Trophoblast cell (in vitro differentiated cells and primary cell): ENCODE data around the gene TM9SF1.
A peak's percentile ranks its signal among the peaks of the same experiment; 100 is the strongest.

Experiments used
- DNase-seq, 2 donors: peaks; one replicate each; pipeline ENCODE4 v3.0.0-alpha.2; 2016
- H2AFZ ChIP-seq: 2 replicates; pipeline ENCODE4 v1.6.1; 2013; ENCODE audit warnings: low read length, moderate library complexity, mild to moderate bottlenecking; ENCODE audit not compliant: insufficient read depth, poor library complexity
- H2AK5ac ChIP-seq: 2 replicates; pipeline ENCODE4 v1.6.1; 2013; ENCODE audit warnings: mild to moderate bottlenecking, low read length
- H2BK120ac ChIP-seq: 2 replicates; pipeline ENCODE4 v1.6.1; 2013; ENCODE audit warnings: low read length, mild to moderate bottlenecking, moderate library complexity; ENCODE audit not compliant: insufficient read depth, poor library complexity
- H2BK12ac ChIP-seq: 2 replicates; pipeline ENCODE4 v1.6.1; 2013; ENCODE audit warnings: mild to moderate bottlenecking, low read length, moderate library complexity
- H2BK5ac ChIP-seq: 2 replicates; pipeline ENCODE4 v1.6.1; 2013; ENCODE audit warnings: low read length, low read depth, moderate library complexity, mild to moderate bottlenecking; ENCODE audit not compliant: poor library complexity
- H3K14ac ChIP-seq: 2 replicates; pipeline ENCODE4 v1.6.1; 2013; ENCODE audit warnings: mild to moderate bottlenecking, low read length
- H3K18ac ChIP-seq: 2 replicates; pipeline ENCODE4 v1.6.1; 2013; ENCODE audit warnings: mild to moderate bottlenecking, low read length
- H3K23ac ChIP-seq: 2 replicates; pipeline ENCODE4 v1.6.1; 2013; ENCODE audit warnings: low read length
- H3K27ac ChIP-seq: 2 replicates; pipeline ENCODE4 v1.5.1; 2013; ENCODE audit warnings: low read depth, mild to moderate bottlenecking, inconsistent platforms, low read length, moderate library complexity
- H3K27me3 ChIP-seq: 2 replicates; pipeline ENCODE4 v1.6.1; 2013; ENCODE audit warnings: inconsistent platforms, mild to moderate bottlenecking, low read length, moderate library complexity; ENCODE audit not compliant: insufficient read depth
- H3K36me3 ChIP-seq, 2 experiments: 1 replicate in 1 of 2; 2 replicates in 1 of 2; pipeline ENCODE4 v1.6.1; 2013; ENCODE audit warnings: low read length in 2 of 2, mild to moderate bottlenecking in 2 of 2, moderate library complexity in 1 of 2; ENCODE audit not compliant: insufficient read depth in 2 of 2, control insufficient read depth in 1 of 2
- H3K4ac ChIP-seq: 2 replicates; pipeline ENCODE4 v1.6.1; 2013; ENCODE audit warnings: low read depth, mild to moderate bottlenecking, low read length, moderate library complexity
- H3K4me1 ChIP-seq, 2 experiments: 1 replicate in 1 of 2; 2 replicates in 1 of 2; pipeline ENCODE4 v1.6.1; 2013; ENCODE audit warnings: low read length in 2 of 2, mild to moderate bottlenecking in 2 of 2, moderate library complexity in 1 of 2; ENCODE audit not compliant: insufficient read depth in 2 of 2, control insufficient read depth in 1 of 2
- H3K4me2 ChIP-seq: 2 replicates; pipeline ENCODE4 v1.6.1; 2013; ENCODE audit warnings: inconsistent platforms, mild to moderate bottlenecking, low read length, moderate library complexity
- H3K4me3 ChIP-seq: 2 replicates; pipeline ENCODE4 v1.5.1; 2013; ENCODE audit warnings: mild to moderate bottlenecking, low read depth, low read length, inconsistent platforms
- H3K79me1 ChIP-seq: one replicate; pipeline ENCODE4 v1.6.1; 2013; ENCODE audit warnings: low read length
- H3K79me2 ChIP-seq: 2 replicates; pipeline ENCODE4 v1.6.1; 2013; ENCODE audit warnings: low read length, mild to moderate bottlenecking; ENCODE audit not compliant: control insufficient read depth, insufficient read depth, poor library complexity
- H3K9ac ChIP-seq: 2 replicates; pipeline ENCODE4 v1.6.1; 2013; ENCODE audit warnings: mild to moderate bottlenecking, low read length
- H3K9me3 ChIP-seq: 2 replicates; pipeline ENCODE4 v1.6.1; 2013; ENCODE audit warnings: low read depth, mild to moderate bottlenecking, control low read depth, inconsistent platforms, low read length; ENCODE audit not compliant: insufficient read depth
- H4K12ac ChIP-seq: 2 replicates; pipeline ENCODE4 v1.6.1; 2013; ENCODE audit warnings: low read depth, mild to moderate bottlenecking, low read length, moderate library complexity
- H4K8ac ChIP-seq: 2 replicates; pipeline ENCODE4 v1.6.1; 2013; ENCODE audit warnings: low read depth, mild to moderate bottlenecking, low read length, moderate library complexity
- H4K91ac ChIP-seq: one replicate; pipeline ENCODE4 v1.6.1; 2013; ENCODE audit warnings: low read depth, mild to moderate bottlenecking, low read length, moderate library complexity
- WGBS: extraction: QIAGEN DNeasy Blood & Tissue Kit; methylation state at CpG from one replicate; pipeline ENCODE4 v1.1.7; 2013; ENCODE audit warnings: missing lambda C conversion rate; ENCODE audit not compliant: insufficient read length, insufficient coverage; ENCODE audit errors: extremely low coverage; 5-methylcytosine and 5-hydroxymethylcytosine counted together

Gene TM9SF1

DNA sequence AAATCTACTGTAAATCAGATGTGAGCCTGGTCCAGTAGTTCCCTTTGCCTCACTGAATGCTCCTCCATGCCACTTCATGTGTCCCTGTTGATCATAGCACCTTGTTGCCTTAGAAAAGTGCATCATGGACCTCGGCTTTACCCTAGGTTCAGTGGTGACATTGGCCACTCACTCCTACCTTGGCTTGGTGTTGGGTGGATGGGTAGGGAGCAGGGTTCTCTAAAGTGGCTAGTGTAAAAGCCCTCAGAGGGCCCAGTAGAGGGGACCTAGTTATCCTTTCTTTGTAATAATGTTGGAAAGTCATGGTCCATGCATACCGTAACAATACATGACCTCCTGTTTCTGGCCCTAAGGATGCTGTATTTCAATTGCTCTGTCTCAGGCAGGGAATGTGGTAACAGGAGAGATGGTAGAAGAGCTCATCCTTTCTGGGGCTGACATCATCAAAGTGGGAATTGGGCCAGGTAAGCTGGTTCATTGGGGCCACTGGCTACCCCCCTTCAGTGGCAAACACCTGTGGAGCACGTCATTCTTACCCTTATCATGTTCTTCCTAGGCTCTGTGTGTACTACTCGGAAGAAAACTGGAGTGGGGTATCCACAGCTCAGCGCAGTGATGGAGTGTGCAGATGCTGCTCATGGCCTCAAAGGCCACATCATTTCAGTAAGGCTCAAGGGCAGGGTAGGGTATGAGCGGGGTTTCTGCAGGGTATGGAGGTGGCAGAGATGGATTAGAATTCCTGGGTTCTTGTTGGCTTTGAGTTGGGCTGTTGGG, 41.6 kb upstream of the TM9SF1 start:
- no peak for DNase-seq
- H2BK5ac ChIP-seq, result no peak overlapping the region
- no peak overlapping the region for H3K4me3 ChIP-seq
- H2AK5ac ChIP-seq, result no peak overlapping the region
- H3K9me3 ChIP-seq, result peaks cover 4% of the 10 kb centered on the region
- no peak overlapping the region for H3K9ac ChIP-seq
- H3K4ac ChIP-seq, result no peak overlapping the region
- H3K79me2 ChIP-seq, result peaks cover 8% of the 10 kb centered on the region
- H3K4me2 ChIP-seq, result no peak overlapping the region
- H3K79me1 ChIP-seq, result peaks cover 14% of the 10 kb centered on the region
- H3K36me3 ChIP-seq, result peaks cover 26 to 47% of the 10 kb centered on the region in 2 experiments
- H2BK12ac ChIP-seq, result no peak overlapping the region
- no peak overlapping the region for H2BK120ac ChIP-seq
- H3K14ac ChIP-seq, result no peak overlapping the region
- H4K8ac ChIP-seq, result no peak overlapping the region
- H3K4me1 ChIP-seq, result peaks cover 7 to 17% of the 10 kb centered on the region in 2 experiments
- no peak overlapping the region for H2AFZ ChIP-seq
- WGBS, result no CpG with 5 or more reads among the region's 6 CpGs
- no peak overlapping the region for H4K91ac ChIP-seq
- no peaks in the 10 kb centered on the region for H3K27me3 ChIP-seq
- H3K18ac ChIP-seq, result no peak overlapping the region
- no peak overlapping the region for H4K12ac ChIP-seq
- no peak overlapping the region for H3K23ac ChIP-seq
- H3K27ac ChIP-seq, result no peak overlapping the region

DNA sequence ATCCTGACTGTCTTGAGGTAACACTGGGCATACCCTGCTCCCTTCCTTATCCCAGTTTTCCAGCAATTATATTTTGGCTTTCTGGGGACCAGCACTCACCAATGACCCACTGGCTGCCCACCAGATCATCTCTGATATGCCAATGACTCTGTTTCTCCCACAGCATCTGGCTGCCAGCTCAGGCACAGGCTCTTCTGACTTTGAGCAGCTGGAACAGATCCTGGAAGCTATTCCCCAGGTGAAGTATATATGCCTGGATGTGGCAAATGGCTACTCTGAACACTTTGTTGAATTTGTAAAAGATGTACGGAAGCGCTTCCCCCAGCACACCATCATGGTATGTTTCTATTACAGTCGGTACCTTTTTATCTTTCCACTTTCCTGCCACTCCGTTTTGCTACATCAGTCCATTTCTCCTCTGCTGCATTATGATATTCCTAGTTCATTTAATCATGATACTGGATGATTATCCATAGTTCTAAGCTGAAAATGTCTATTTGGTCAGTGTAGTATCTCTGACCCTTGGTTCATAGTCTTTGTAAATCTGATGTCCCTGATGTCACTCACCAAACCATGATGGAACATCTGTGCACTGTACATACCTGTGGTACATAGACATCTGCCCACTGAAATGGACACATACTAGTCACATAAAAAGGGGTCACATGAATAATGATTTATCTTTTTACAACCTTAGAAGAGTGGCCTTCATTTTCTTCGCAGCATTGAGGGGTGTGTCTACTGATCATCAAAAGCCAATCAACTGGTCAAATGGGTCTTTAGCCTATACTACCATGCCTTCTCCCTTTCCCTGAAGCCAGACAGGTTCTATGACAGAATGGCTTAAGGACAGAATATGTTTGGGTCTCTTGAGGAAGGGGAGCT, 40.8 kb upstream of the TM9SF1 start:
- no peak for DNase-seq
- Histone ChIP-seq H4K12ac (no peak overlapping the region), H3K4me2 (no peak overlapping the region), H2BK120ac (no peak overlapping the region), H3K79me2 (peaks cover 13% of the 10 kb centered on the region), H3K79me1 (peaks cover 16% of the 10 kb centered on the region), H3K4me3 (no peak overlapping the region), H2AK5ac (no peak overlapping the region), H2BK12ac (no peak overlapping the region), H3K18ac (no peak overlapping the region), H3K27me3 (no peaks in the 10 kb centered on the region), H3K4ac (no peak overlapping the region), H3K14ac (no peak overlapping the region), H3K9ac (no peak overlapping the region), H3K4me1 (peaks cover 7 to 15% of the 10 kb centered on the region in 2 experiments), H3K23ac (no peak overlapping the region), H2BK5ac (no peak overlapping the region), H2AFZ (no peak overlapping the region), H4K91ac (no peak overlapping the region), H3K36me3 (peaks cover 25 to 45% of the 10 kb centered on the region in 2 experiments), H3K9me3 (peaks cover 4% of the 10 kb centered on the region), H3K27ac (no peak overlapping the region), H4K8ac (no peak overlapping the region)
- WGBS, result no CpG with 5 or more reads among the region's 5 CpGs

DNA sequence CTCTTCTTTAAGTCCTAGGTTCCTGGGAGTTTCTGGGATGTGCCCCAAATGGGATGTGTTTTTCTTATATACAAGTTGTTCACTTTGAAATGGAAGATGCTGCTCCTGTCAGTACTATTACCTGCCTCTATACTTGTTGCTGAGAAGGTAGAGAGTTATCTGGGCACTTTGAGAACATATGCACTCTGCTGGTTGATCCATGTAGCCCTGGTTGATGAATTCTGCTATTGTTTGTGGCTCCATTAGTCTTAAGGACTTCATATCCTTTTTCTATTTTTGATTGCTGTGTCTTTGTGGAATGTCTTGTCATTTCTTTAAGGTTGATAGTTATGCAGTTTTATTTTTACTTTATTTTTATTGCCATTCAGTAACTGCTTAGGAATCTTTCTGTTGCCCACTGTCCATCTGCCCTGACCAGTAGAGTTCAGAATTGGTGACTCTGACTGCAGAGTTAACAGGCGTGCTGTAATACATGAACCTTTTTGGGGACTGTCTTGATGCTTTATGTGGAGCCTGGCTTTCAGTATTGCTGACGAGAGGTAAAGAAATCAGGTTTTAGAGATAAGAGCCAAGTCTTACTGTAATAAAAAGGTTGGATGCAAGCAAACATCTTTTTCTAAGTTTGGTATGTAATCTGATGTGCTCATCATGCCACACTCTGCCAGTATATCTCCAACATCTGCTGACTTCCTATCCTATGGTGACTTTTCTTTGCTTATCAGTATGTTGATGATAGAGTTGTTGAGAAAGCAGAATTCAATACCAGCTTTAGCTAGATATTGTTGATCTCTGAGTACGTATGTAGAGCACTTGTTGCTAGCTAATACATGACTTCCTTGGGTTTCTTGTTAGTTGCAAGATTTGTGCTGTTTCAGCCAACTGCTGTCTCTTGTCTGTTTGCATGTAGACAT, 39.1 kb upstream of the TM9SF1 start:
- Histone ChIP-seq H3K14ac (no peak overlapping the region), H4K8ac (no peak overlapping the region), H3K4me2 (no peak overlapping the region), H2BK5ac (no peak overlapping the region), H4K12ac (no peak overlapping the region), H3K27ac (no peak overlapping the region), H3K18ac (no peak overlapping the region), H2AK5ac (no peak overlapping the region), H3K9ac (no peak overlapping the region), H3K4me3 (no peak overlapping the region), H3K4ac (no peak overlapping the region), H3K36me3 (peaks cover 17 to 33% of the 10 kb centered on the region in 2 experiments), H4K91ac (no peak overlapping the region), H3K79me2 (peaks cover 15% of the 10 kb centered on the region), H3K9me3 (no peaks in the 10 kb centered on the region), H2BK120ac (no peak overlapping the region), H3K23ac (no peak overlapping the region), H2BK12ac (no peak overlapping the region), H3K4me1 (peaks cover 8 to 15% of the 10 kb centered on the region in 2 experiments), H2AFZ (no peak overlapping the region), H3K27me3 (no peaks in the 10 kb centered on the region), H3K79me1 (peaks cover 16% of the 10 kb centered on the region)
- WGBS, result no CpG with 5 or more reads among the region's 3 CpGs
- no peak for DNase-seq

DNA sequence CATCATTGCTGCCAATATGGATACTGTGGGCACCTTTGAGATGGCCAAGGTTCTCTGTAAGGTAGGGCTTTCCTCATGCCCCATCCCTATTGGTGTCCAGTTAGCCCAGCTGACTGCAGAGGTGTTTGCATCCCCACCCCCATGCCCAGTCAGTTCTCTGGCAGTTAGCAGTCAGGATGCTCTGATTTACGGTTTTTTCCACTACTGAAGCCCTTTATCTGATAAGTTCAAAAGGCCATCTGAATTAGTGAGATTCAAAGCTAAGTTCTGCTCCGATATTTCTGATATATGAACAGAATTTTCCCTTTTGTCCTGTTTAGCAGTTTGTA, 38.3 kb upstream of the TM9SF1 start:
- Histone ChIP-seq H3K79me1 (peaks cover 16% of the 10 kb centered on the region), H3K36me3 (peaks cover 14 to 27% of the 10 kb centered on the region in 2 experiments), H3K79me2 (peaks cover 15% of the 10 kb centered on the region), H4K8ac (peak overlapping the region; percentile 94), H3K27me3 (no peaks in the 10 kb centered on the region), H2AFZ (no peak overlapping the region), H3K9me3 (no peaks in the 10 kb centered on the region), H2BK120ac (no peak overlapping the region), H4K91ac (peak overlapping the region; percentile 16), H4K12ac (no peak overlapping the region), H3K27ac (no peak overlapping the region), H2BK5ac (no peak overlapping the region), H2BK12ac (no peak overlapping the region), H3K4ac (no peak overlapping the region), H3K18ac (no peak overlapping the region), H3K9ac (no peak overlapping the region), H3K23ac (no peak overlapping the region), H3K4me1 (peaks cover 8 to 13% of the 10 kb centered on the region in 2 experiments), H3K14ac (no peak overlapping the region), H3K4me3 (no peak overlapping the region), H3K4me2 (peak overlapping the region; percentile 84), H2AK5ac (peak overlapping the region; percentile 49)
- peak in 1 of 2 donors; percentile 12 for DNase-seq
- no CpG with 5 or more reads among the region's 2 CpGs for WGBS
